Measurements from ENCODE around the gene CCL18. TPM values are rescaled to one million over a fixed set of nuclear protein-coding genes. Genes with fewer than 3 reads are reported as not detected.

Gene CCL18
- total and polyA plus RNA-seq, 2 of the 4 experiments (the other 2 are of a cell fraction): not detected

DNA sequence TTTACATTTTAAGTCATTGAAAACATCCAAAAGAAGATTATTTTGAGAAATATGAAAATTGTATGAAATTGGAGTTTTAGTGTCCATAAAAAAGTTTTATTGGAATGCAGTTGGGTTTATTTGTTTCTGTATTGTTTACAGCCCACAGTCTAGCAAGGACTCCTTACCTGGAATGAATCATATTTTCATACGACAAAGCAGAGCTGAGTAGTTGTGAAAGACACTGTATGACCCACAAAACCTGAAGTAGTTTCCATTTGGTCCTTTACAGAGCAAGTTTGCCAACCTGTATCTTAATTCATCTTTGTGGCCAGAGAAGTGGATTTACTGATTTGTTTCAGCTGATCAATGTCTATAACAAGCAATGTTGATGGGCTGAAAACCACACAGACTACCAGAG lies 10.3 kb downstream of the CCL18 start:
- no TSS peak for BruUV-seq (replicated peaks)
- no peak overlapping the region for H4K5ac ChIP-seq (ENCODE audit: low read depth, low read length)

More for the DNA sequence above, 10.3 kb downstream of the CCL18 start:
- DNase-seq: no peak
- Histone ChIP-seq H3K4ac (ENCODE audit: low read depth, low read length) (no peak overlapping the region), H3K14ac (replicated peaks; ENCODE audit: low read depth, low read length) (no peak overlapping the region), H3K9ac (ENCODE audit: low read depth, low read length) (no peak overlapping the region), H3K79me1 (ENCODE audit: low read depth in 1 of 2, low read length in 2 of 2) (no peaks in the 10 kb centered on the region), H3K23ac (ENCODE audit: low read depth, low read length) (no peak overlapping the region), H2BK20ac (ENCODE audit: low read depth, low read length) (no peak overlapping the region), H2AK5ac (ENCODE audit: low read depth, low read length) (no peak overlapping the region), H3K27ac (ENCODE audit: insufficient read depth, low read length) (no peak overlapping the region), H4K20me1 (ENCODE audit: insufficient read depth, low read length) (no peaks in the 10 kb centered on the region), H2AFZ (replicated peaks; ENCODE audit: low read length, poor library complexity) (no peak overlapping the region), H4K8ac (ENCODE audit: low read depth in 2 of 2, low read length in 2 of 2) (no peak overlapping the region), H3K9me3 (ENCODE audit: control insufficient read depth, insufficient read depth, low read length) (no peaks in the 10 kb centered on the region), H3K56ac (ENCODE audit: extremely low read depth, insufficient read depth, low read length) (no peak overlapping the region), H4K91ac (ENCODE audit: insufficient read depth, low read depth, low read length) (no peak overlapping the region), H3K4me2 (ENCODE audit: low read depth, low read length) (no peak overlapping the region), H2BK120ac (ENCODE audit: low read depth, low read length) (no peak overlapping the region), H3K36me3 (ENCODE audit: control insufficient read depth, insufficient read depth, low read length) (no peaks in the 10 kb centered on the region), H2BK15ac (ENCODE audit: low read depth, low read length) (no peak overlapping the region), H3K4me1 (ENCODE audit: control insufficient read depth, insufficient read depth, low read length) (no peaks in the 10 kb centered on the region), H2AK9ac (replicated peaks; ENCODE audit: low read depth, low read length, poor library complexity) (no peak overlapping the region), H3K4me3 (ENCODE audit: insufficient read depth, low read depth, low read length) (no peak overlapping the region), H3K18ac (ENCODE audit: low read depth, low read length) (no peak overlapping the region), H2BK5ac (ENCODE audit: low read depth, low read length, poor library complexity, severe bottlenecking) (no peak overlapping the region), H3K9me1 (ENCODE audit: insufficient read depth, low read length) (no peaks in the 10 kb centered on the region), H3K27me3 (ENCODE audit: control insufficient read depth, insufficient read depth, low read length) (peaks cover 1% of the 10 kb centered on the region; the same call in 1 of the 2 replicates)
- no peak for ATAC-seq (ENCODE audit: low read depth)
- in situ Hi-C loops (cut with MboI; ENCODE audit: low sequenced_read_pairs) (no loop called here), intact Hi-C loops (cut with micrococcal nuclease) (no loop called here), dilution Hi-C loops (cut with HindIII; ENCODE audit: low sequenced_read_pairs, unreplicated experiment) (no loop called here)
- POLR2A ChIA-PET (ENCODE audit: unreplicated experiment): no interaction called here
- CTCF ChIA-PET: interaction anchor here (1.6 kb wide), 1 partner anchor 105 kb away, joined by 4 read pairs; no protein-coding TSS in a partner anchor
- TF ChIP-seq, protein P1, sequence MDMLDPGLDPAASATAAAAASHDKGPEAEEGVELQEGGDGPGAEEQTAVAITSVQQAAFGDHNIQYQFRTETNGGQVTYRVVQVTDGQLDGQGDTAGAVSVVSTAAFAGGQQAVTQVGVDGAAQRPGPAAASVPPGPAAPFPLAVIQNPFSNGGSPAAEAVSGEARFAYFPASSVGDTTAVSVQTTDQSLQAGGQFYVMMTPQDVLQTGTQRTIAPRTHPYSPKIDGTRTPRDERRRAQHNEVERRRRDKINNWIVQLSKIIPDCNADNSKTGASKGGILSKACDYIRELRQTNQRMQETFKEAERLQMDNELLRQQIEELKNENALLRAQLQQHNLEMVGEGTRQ (IDR thresholded peaks at IDR 0.05; ENCODE audit: low read depth, low read length): no peak
- no peak for TF ChIP-seq BHLHE40 (IDR thresholded peaks at IDR 0.05; ENCODE audit: low read depth, low read length)
- TF ChIP-seq POLR2A (IDR thresholded peaks at IDR 0.05; ENCODE audit: low read depth, low read length): no peak
- TF ChIP-seq FOS (IDR thresholded peaks at IDR 0.05; ENCODE audit: low read depth, low read length): no peak
- TF ChIP-seq, protein P2, sequence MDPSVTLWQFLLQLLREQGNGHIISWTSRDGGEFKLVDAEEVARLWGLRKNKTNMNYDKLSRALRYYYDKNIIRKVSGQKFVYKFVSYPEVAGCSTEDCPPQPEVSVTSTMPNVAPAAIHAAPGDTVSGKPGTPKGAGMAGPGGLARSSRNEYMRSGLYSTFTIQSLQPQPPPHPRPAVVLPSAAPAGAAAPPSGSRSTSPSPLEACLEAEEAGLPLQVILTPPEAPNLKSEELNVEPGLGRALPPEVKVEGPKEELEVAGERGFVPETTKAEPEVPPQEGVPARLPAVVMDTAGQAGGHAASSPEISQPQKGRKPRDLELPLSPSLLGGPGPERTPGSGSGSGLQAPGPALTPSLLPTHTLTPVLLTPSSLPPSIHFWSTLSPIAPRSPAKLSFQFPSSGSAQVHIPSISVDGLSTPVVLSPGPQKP (IDR thresholded peaks at IDR 0.05; ENCODE audit: borderline replicate concordance, low read depth, low read length): no peak
- TF ChIP-seq MAZ (IDR thresholded peaks at IDR 0.05; ENCODE audit: borderline replicate concordance, low read depth, low read length): no peak
- TF ChIP-seq RCOR1 (IDR thresholded peaks at IDR 0.05; ENCODE audit: insufficient replicate concordance, low read length): no peak
- TF ChIP-seq MAFK (IDR thresholded peaks at IDR 0.05; ENCODE audit: low read depth, low read length): no peak
- no peak for TF ChIP-seq CHD1 (IDR thresholded peaks at IDR 0.05; ENCODE audit: low read depth, low read length)
- no peak for TF ChIP-seq CEBPB (IDR thresholded peaks at IDR 0.05; ENCODE audit: low read depth, low read length)
- no peak for TF ChIP-seq RFX5 (IDR thresholded peaks at IDR 0.05; ENCODE audit: low read depth, low read length)
- TF ChIP-seq NFE2L2 (IDR thresholded peaks at IDR 0.05; ENCODE audit: low read depth, low read length): no peak
- TF ChIP-seq SMC3 (IDR thresholded peaks at IDR 0.05; ENCODE audit: low read depth, low read length): no peak
- TF ChIP-seq MXI1 (IDR thresholded peaks at IDR 0.05; ENCODE audit: borderline replicate concordance, low read depth, low read length): no peak
- TF ChIP-seq RAD21 (IDR thresholded peaks at IDR 0.05; ENCODE audit: low read length): no peak
- TF ChIP-seq, protein P3, sequence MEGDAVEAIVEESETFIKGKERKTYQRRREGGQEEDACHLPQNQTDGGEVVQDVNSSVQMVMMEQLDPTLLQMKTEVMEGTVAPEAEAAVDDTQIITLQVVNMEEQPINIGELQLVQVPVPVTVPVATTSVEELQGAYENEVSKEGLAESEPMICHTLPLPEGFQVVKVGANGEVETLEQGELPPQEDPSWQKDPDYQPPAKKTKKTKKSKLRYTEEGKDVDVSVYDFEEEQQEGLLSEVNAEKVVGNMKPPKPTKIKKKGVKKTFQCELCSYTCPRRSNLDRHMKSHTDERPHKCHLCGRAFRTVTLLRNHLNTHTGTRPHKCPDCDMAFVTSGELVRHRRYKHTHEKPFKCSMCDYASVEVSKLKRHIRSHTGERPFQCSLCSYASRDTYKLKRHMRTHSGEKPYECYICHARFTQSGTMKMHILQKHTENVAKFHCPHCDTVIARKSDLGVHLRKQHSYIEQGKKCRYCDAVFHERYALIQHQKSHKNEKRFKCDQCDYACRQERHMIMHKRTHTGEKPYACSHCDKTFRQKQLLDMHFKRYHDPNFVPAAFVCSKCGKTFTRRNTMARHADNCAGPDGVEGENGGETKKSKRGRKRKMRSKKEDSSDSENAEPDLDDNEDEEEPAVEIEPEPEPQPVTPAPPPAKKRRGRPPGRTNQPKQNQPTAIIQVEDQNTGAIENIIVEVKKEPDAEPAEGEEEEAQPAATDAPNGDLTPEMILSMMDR (conservative IDR thresholded peaks at IDR 0.05; ENCODE audit: low read depth, low read length): no peak
- no CpG with 5 or more reads among the region's 1 CpG for WGBS, 2 experiments (ENCODE audit: extremely low coverage in 2 of 2, insufficient read length in 1 of 2)
